Measurements from ENCODE around the gene TMEM9B. TPM values are rescaled to one million over a fixed set of nuclear protein-coding genes. Genes with fewer than 3 reads are reported as not detected.
A peak's percentile ranks its signal among the peaks of the same experiment; 100 is the strongest.
"Not testable (repeated sequence)": the region's sequence is repeated elsewhere in the genome, so short reads cannot be mapped to it uniquely, and the experiment has no call there.

The TMEM9B gene
- total and polyA plus RNA-seq, 4 experiments from 2014 or later = 36.8 to 164 (median 68.2) TPM

DNA sequence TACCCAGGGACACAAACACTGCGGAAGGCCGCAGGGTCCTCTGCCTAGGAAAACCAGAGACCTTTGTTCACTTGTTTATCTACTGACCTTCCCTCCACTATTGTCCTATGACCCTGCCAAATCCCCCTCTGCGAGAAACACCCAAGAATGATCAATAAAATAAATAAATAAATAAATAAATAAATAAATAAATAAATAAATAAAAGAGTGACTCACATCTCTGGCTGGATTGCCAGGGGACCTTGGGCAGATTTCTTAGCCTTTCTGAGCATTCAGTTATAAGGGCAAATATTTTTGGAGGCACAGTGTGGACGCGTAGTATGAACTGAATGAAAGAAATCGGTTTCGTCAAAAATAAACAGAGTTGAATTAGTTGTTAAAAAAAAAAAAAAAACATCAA is 15.1 kb upstream of the TMEM9B start:
- POLR2A ChIA-PET (ENCODE audit: partially characterized antibody) = interaction anchor here (0.6 kb wide), 1 partner anchor 52 kb away, joined by 3 read pairs; no protein-coding TSS in a partner anchor
- H3K27ac ChIP-seq (ENCODE audit: low read depth, low read length); H3K27ac Mint-ChIP-seq; intact Hi-C loops (cut with micrococcal nuclease); H3K27me3 ChIP-seq (ENCODE audit: insufficient read depth, low read length); H3K36me3 Mint-ChIP-seq; H3K4me3 Mint-ChIP-seq; H3K4me3 ChIP-seq (ENCODE audit: low read length in 2 of 2); H3K36me3 ChIP-seq (ENCODE audit: insufficient read depth, low read length); CTCF ChIA-PET (ENCODE audit: partially characterized antibody); H3K4me1 ChIP-seq (ENCODE audit: insufficient read depth, low read length); DNase-seq; H3K27me3 Mint-ChIP-seq; H3K9me3 ChIP-seq (ENCODE audit: control insufficient read depth in 1 of 2, low read length in 2 of 2); H3K9me3 Mint-ChIP-seq; H3K4me1 Mint-ChIP-seq: not testable (repeated sequence)

GRCh38 chr11:8973121-8973520 is 8.9 kb upstream of the TMEM9B start:
- H3K36me3 ChIP-seq (ENCODE audit: insufficient read depth, low read length) = no peaks in the 10 kb centered on the region
- H3K4me1 ChIP-seq (ENCODE audit: insufficient read depth, low read length) = no peaks in the 10 kb centered on the region
- no peaks in the 10 kb centered on the region for H3K27me3 Mint-ChIP-seq
- H3K4me3 Mint-ChIP-seq = no peak overlapping the region
- no peak overlapping the region for H3K4me3 ChIP-seq (ENCODE audit: low read length in 2 of 2)
- ChIA-PET CTCF (ENCODE audit: partially characterized antibody) (no interaction called here), POLR2A (ENCODE audit: partially characterized antibody) (no interaction called here)
- no peak overlapping the region for H3K27ac ChIP-seq (ENCODE audit: low read depth, low read length)
- H3K9me3 ChIP-seq (ENCODE audit: control insufficient read depth in 1 of 2, low read length in 2 of 2) = no peaks in the 10 kb centered on the region
- H3K27ac Mint-ChIP-seq = no peak overlapping the region
- H3K9me3 Mint-ChIP-seq = no peaks in the 10 kb centered on the region
- peaks cover 0 to 3% of the 10 kb centered on the region in 2 donors for H3K36me3 Mint-ChIP-seq
- H3K4me1 Mint-ChIP-seq = no peaks in the 10 kb centered on the region
- no peaks in the 10 kb centered on the region for H3K27me3 ChIP-seq (ENCODE audit: insufficient read depth, low read length)
- DNase-seq = no peak
- intact Hi-C loops (cut with micrococcal nuclease) = no loop called here

- no peaks in the 10 kb centered on the region for H3K4me1 Mint-ChIP-seq
- H3K4me3 ChIP-seq (ENCODE audit: low read length in 2 of 2) = no peak overlapping the region
- H3K4me3 Mint-ChIP-seq = no peak overlapping the region
- intact Hi-C loops (cut with micrococcal nuclease) = no loop called here
- peaks cover 4 to 6% of the 10 kb centered on the region in 2 donors for H3K36me3 Mint-ChIP-seq
- H3K27ac ChIP-seq (ENCODE audit: low read depth, low read length) = no peak overlapping the region
- no peak overlapping the region for H3K27ac Mint-ChIP-seq
- no peak for DNase-seq
- ChIA-PET CTCF (ENCODE audit: partially characterized antibody) (no interaction called here), POLR2A (ENCODE audit: partially characterized antibody) (no interaction called here)
- H3K9me3 ChIP-seq (ENCODE audit: control insufficient read depth in 1 of 2, low read length in 2 of 2) = no peaks in the 10 kb centered on the region
- H3K9me3 Mint-ChIP-seq = no peaks in the 10 kb centered on the region
- H3K36me3 ChIP-seq (ENCODE audit: insufficient read depth, low read length) = no peaks in the 10 kb centered on the region
- no peaks in the 10 kb centered on the region for H3K4me1 ChIP-seq (ENCODE audit: insufficient read depth, low read length)
- H3K27me3 ChIP-seq (ENCODE audit: insufficient read depth, low read length) = no peaks in the 10 kb centered on the region
- H3K27me3 Mint-ChIP-seq = no peaks in the 10 kb centered on the region
Measured at GRCh38 chr11:8971924-8972316, 7.7 kb upstream of the TMEM9B start.

DNA sequence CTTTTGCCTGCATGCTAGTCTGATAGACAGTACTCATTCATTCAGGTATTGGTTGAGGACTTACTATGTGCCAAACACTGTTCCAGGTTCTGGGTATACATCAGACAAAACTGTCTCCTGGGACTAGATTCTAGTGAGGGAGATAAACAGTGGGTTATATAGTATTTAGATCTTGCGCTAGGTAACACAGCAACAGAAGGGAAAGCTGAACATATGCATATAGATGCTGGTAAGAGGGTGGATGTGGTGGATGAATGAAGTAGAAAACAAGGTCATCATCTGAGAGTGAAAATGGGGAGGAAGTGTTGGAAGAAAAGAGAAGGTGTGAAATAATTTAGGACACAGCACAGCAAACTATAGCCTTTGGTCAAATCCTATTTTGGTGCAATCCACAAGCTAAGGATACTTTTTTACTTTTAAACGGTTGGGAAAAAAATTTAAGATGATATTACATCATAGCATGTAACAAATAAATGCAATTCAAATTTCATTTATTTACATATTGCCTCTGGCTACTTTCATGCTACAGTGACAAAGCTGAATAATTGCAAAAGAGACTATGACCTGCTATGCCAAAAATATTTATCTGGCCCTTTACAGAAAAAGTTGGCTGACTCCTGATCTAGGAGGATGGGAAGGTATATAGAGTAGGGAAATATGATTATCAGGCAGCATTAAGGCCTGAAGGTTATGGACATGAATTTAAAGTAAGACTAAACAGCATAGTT is 7.1 kb upstream of the TMEM9B start:
- ChIA-PET POLR2A (ENCODE audit: partially characterized antibody) (no interaction called here), CTCF (ENCODE audit: partially characterized antibody) (interaction anchor here (1.0 kb wide), 1 partner anchor 12 kb away, joined by 3 read pairs; no protein-coding TSS in a partner anchor)
- Mint-ChIP-seq H3K9me3 (no peaks in the 10 kb centered on the region), H3K4me1 (no peaks in the 10 kb centered on the region), H3K27ac (no peak overlapping the region), H3K36me3 (peaks cover 4 to 7% of the 10 kb centered on the region in 2 donors), H3K27me3 (no peaks in the 10 kb centered on the region), H3K4me3 (no peak overlapping the region)
- H3K4me3 ChIP-seq (ENCODE audit: low read length in 2 of 2) = no peak overlapping the region
- H3K27me3 ChIP-seq (ENCODE audit: insufficient read depth, low read length) = no peaks in the 10 kb centered on the region
- H3K27ac ChIP-seq (ENCODE audit: low read depth, low read length) = no peak overlapping the region
- H3K36me3 ChIP-seq (ENCODE audit: insufficient read depth, low read length) = no peaks in the 10 kb centered on the region
- no peak for DNase-seq
- H3K4me1 ChIP-seq (ENCODE audit: insufficient read depth, low read length) = no peaks in the 10 kb centered on the region
- intact Hi-C loops (cut with micrococcal nuclease) = no loop called here
- no peaks in the 10 kb centered on the region for H3K9me3 ChIP-seq (ENCODE audit: control insufficient read depth in 1 of 2, low read length in 2 of 2)

DNA sequence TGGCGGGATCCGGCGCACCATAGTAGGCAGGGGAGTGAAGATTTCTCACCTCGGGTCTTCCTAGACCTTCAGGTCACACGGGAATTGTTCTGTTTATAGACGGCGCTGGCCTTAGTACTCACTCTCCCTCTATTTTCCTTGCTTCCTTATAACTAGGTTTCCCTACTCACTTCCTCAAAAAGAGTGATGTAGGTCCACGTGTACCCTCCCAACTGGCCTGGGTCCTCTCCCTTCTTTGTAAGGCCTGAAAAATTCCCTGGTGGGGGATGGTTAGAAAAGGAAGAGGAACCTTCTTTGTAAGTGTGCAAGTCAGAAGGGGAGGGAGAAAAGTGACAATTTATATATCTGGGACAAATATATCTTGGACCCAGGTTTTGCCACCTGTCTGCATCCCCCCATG is 2.9 kb upstream of the TMEM9B start:
- H3K27me3 Mint-ChIP-seq = no peaks in the 10 kb centered on the region
- H3K4me3 Mint-ChIP-seq = peak overlapping the region in 2 of 8 donors; percentile 13 to 28
- H3K9me3 ChIP-seq (ENCODE audit: control insufficient read depth in 1 of 2, low read length in 2 of 2) = no peaks in the 10 kb centered on the region
- no peaks in the 10 kb centered on the region for H3K36me3 ChIP-seq (ENCODE audit: insufficient read depth, low read length)
- peak overlapping the region in 1 of 7 donors; percentile 48 for H3K27ac Mint-ChIP-seq
- CTCF ChIA-PET (ENCODE audit: partially characterized antibody) = no interaction called here
- H3K36me3 Mint-ChIP-seq = peaks cover 4 to 13% of the 10 kb centered on the region in 2 donors
- no peak for DNase-seq
- no peak overlapping the region for H3K27ac ChIP-seq (ENCODE audit: low read depth, low read length)
- no peaks in the 10 kb centered on the region for H3K27me3 ChIP-seq (ENCODE audit: insufficient read depth, low read length)
- peaks cover 19% of the 10 kb centered on the region for H3K4me1 ChIP-seq (ENCODE audit: insufficient read depth, low read length)
- intact Hi-C loops (cut with micrococcal nuclease) = no loop called here
- no peaks in the 10 kb centered on the region for H3K9me3 Mint-ChIP-seq
- POLR2A ChIA-PET (ENCODE audit: partially characterized antibody) = no interaction called here
- H3K4me1 Mint-ChIP-seq = peaks cover 12 to 26% (median 21%) of the 10 kb centered on the region in 4 donors
- no peak overlapping the region for H3K4me3 ChIP-seq (ENCODE audit: low read length in 2 of 2)

DNA sequence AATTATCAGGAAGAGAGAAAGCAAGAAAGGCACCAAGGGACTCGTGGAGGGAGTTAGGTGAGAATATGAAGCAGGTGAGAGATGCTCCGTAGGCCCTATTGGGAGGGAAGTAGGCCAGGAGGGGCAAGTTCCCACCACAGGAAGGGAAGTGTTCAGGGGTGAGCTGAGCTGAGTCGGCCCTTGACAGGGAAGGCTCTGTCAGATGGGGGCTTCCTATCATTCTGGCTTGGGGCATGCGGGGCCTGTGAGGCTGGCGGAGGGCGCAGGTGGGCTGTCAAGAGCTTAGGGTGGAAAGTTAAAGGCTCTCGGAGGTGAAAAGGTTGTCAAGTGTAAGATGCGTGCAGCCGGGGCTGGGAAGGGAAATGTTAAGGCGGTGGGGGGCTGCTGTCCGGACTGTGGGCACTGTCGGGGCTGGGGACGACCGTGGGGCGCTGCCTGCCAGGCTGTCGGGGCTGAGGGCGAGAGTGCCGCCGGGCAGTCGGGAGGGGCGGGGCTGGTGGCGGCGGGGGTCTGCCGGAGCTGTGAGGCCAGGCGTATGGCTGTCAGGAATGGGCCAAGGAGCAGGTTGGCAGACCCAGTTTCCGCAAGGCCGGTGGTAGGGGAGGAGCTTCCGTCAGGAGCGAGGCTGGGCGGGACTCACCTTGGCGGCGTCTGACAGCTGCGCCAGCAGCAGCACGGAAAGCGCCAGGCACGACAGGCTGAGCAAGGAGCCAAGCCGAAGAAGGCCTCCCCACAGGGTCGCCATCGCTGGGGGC is 496 bp downstream of the TMEM9B start:
- DNase-seq = peak; percentile 76 to 82 (median 81)
- Mint-ChIP-seq H3K36me3 (peaks cover 4 to 18% of the 10 kb centered on the region in 2 donors), H3K4me1 (peaks cover 21 to 42% (median 34%) of the 10 kb centered on the region in 4 donors), H3K4me3 (peak overlapping the region; percentile 93 to 98 (median 97)), H3K27me3 (no peaks in the 10 kb centered on the region), H3K9me3 (no peaks in the 10 kb centered on the region), H3K27ac (peak overlapping the region; percentile 91 to 99 (median 98))
- Histone ChIP-seq H3K27me3 (ENCODE audit: insufficient read depth, low read length) (no peaks in the 10 kb centered on the region), H3K36me3 (ENCODE audit: insufficient read depth, low read length) (no peaks in the 10 kb centered on the region), H3K4me3 (ENCODE audit: low read length in 2 of 2) (peak overlapping the region; percentile 89 to 91), H3K9me3 (ENCODE audit: control insufficient read depth in 1 of 2, low read length in 2 of 2) (no peaks in the 10 kb centered on the region), H3K4me1 (ENCODE audit: insufficient read depth, low read length) (peaks cover 26% of the 10 kb centered on the region), H3K27ac (ENCODE audit: low read depth, low read length) (peak overlapping the region; percentile 90)
- intact Hi-C loops (cut with micrococcal nuclease) = loop anchor here (1.0 to 5.0 kb wide), 6 partner anchors 41 to 649 kb away; partner anchors contain the start of genes IPO7, NRIP3, RPL27A and TMEM41B
- POLR2A ChIA-PET (ENCODE audit: partially characterized antibody) = interaction anchor here (0.7 to 3.0 kb wide), 17 partner anchors 8 to 1339 kb away, joined by 3 to 23 read pairs (median 5); partner anchors contain the start of genes AKIP1, DENND5A, NRIP3 and RPL27A
- CTCF ChIA-PET (ENCODE audit: partially characterized antibody) = interaction anchor here (0.6 to 2.6 kb wide), 5 partner anchors 49 to 174 kb away, joined by 3 to 11 read pairs (median 4); no protein-coding TSS in a partner anchor

GRCh38 chr11:8962841-8963240 is 1.4 kb downstream of the TMEM9B start:
- Mint-ChIP-seq H3K9me3 (no peaks in the 10 kb centered on the region), H3K27ac (peak overlapping the region; percentile 62 to 99 (median 96)), H3K27me3 (no peaks in the 10 kb centered on the region), H3K4me1 (peaks cover 21 to 42% (median 34%) of the 10 kb centered on the region in 4 donors), H3K4me3 (peak overlapping the region; percentile 75 to 98 (median 96)), H3K36me3 (peaks cover 4 to 18% of the 10 kb centered on the region in 2 donors)
- H3K36me3 ChIP-seq (ENCODE audit: insufficient read depth, low read length) = no peaks in the 10 kb centered on the region
- H3K9me3 ChIP-seq (ENCODE audit: control insufficient read depth in 1 of 2, low read length in 2 of 2) = no peaks in the 10 kb centered on the region
- intact Hi-C loops (cut with micrococcal nuclease) = loop anchor here (5.0 kb wide), 2 partner anchors 349 to 649 kb away; partner anchors contain the start of gene TMEM41B
- DNase-seq = no peak
- peak overlapping the region; percentile 33 to 91 for H3K4me3 ChIP-seq (ENCODE audit: low read length in 2 of 2)
- ChIA-PET POLR2A (ENCODE audit: partially characterized antibody) (interaction anchor here (1.2 to 3.0 kb wide), 6 partner anchors 49 to 497 kb away, joined by 4 to 23 read pairs (median 15); partner anchors contain the start of genes AKIP1, DENND5A, RPL27A and TRIM66), CTCF (ENCODE audit: partially characterized antibody) (interaction anchor here (2.2 to 2.6 kb wide), 2 partner anchors 48 to 175 kb away, joined by 9 to 11 read pairs; no protein-coding TSS in a partner anchor)
- peak overlapping the region; percentile 15 for H3K27ac ChIP-seq (ENCODE audit: low read depth, low read length)
- no peaks in the 10 kb centered on the region for H3K27me3 ChIP-seq (ENCODE audit: insufficient read depth, low read length)
- peaks cover 26% of the 10 kb centered on the region for H3K4me1 ChIP-seq (ENCODE audit: insufficient read depth, low read length)
